K562 (cell line): ENCODE results near the gene TENT4B. TPM values are rescaled to one million over a fixed set of nuclear protein-coding genes. Genes with fewer than 3 reads are reported as not detected.
A peak's percentile ranks its signal among the peaks of the same experiment; 100 is the strongest.

Source experiments
- EWSR1 ChIP-seq: fragments of 450-650 bp; IDR thresholded peaks from 2 replicates; pipeline ENCODE4 v1.6.1; 2018; ENCODE audit warnings: borderline replicate concordance, mild to moderate bottlenecking, low read depth, moderate library complexity; ENCODE audit not compliant: partially characterized antibody
- ILF3 ChIP-seq: fragments of 450-650 bp; IDR thresholded peaks from 2 replicates; pipeline ENCODE4 v1.6.1; 2018; ENCODE audit warnings: antibody characterized with exemption, mild to moderate bottlenecking, moderate library complexity, borderline replicate concordance
- SRF ChIP-seq, 2 experiments: fragments of 250-450, 450-650 bp in 1 of 2; sonication (Bioruptor Pico) in 1 of 2; sonication (generic) in 1 of 2; formaldehyde crosslinking; IDR thresholded peaks; 2 replicates each; pipeline versions ENCODE4 v1.5.0 to v1.5.1; 2020 to 2022; ENCODE audit warnings: mild to moderate bottlenecking in 1 of 2, missing genetic modification reagents in 1 of 2
- TRIM28 ChIP-seq: fragments of 450-650 bp; IDR thresholded peaks from 2 replicates; pipeline ENCODE4 v1.6.1; 2017
- ZBTB33 ChIP-seq: sonication (generic); formaldehyde crosslinking; IDR thresholded peaks from 2 replicates; pipeline ENCODE4 v1.8.1; 2023; ENCODE audit warnings: mild to moderate bottlenecking, missing genetic modification reagents
- ZBTB40 ChIP-seq, 2 experiments: fragments of 450-650 bp in 1 of 2; sonication (generic) in 1 of 2; formaldehyde crosslinking in 1 of 2; IDR thresholded peaks; 2 replicates each; pipeline versions ENCODE4 v1.7.1 to v1.9.0; 2016 to 2022; ENCODE audit warnings: inconsistent platforms in 1 of 2, mild to moderate bottlenecking in 1 of 2, missing genetic modification reagents in 1 of 2
- ZNF224 ChIP-seq: sonication (generic); formaldehyde crosslinking; IDR thresholded peaks from 2 replicates; pipeline ENCODE4 v1.8.0; 2022; ENCODE audit warnings: mild to moderate bottlenecking, missing genetic modification reagents
- polyA plus RNA-seq, 8 experiments: library from polyadenylated mRNA; depleted of rRNA in 4 of 8; stranded (reverse) in 5 of 8; unstranded in 3 of 8; fragments of >200 nt; fragmentation: Nextera tagmentation in 2 of 8; fragmentation: Illumina TruSeq in 1 of 8; extraction: Ambion mirVana in 2 of 8; extraction: Trizol in 1 of 8; gene quantifications; 2 replicates each; pipeline versions ENCODE4 v1.2.1 to v1.2.3, GENCODE V29; 2011 to 2014; ENCODE audit warnings: inconsistent platforms in 1 of 8, missing spikeins in 1 of 8
- total RNA-seq, 7 experiments: library from RNA; depleted of rRNA in 6 of 7; stranded (reverse); fragments of >200 nt in 6 of 7; fragmentation: Illumina TruSeq in 2 of 7; extraction: Trizol in 2 of 7; gene quantifications; 2 replicates each; pipeline versions ENCODE4 v1.2.1 to v1.2.3, GENCODE V29; 2011 to 2021; ENCODE audit warnings: low replicate concordance in 1 of 7
- TF ChIP-seq, protein P1 (sequence below): sonication (generic); formaldehyde crosslinking; IDR thresholded peaks from 2 replicates; pipeline ENCODE4 v1.4.0; 2020; ENCODE audit warnings: mild to moderate bottlenecking, missing genetic modification reagents
- TF ChIP-seq, protein P2 (sequence below): fragments of 250-450 bp; sonication (Bioruptor Pico); IDR thresholded peaks from 2 replicates; pipeline ENCODE4 v1.5.0; 2022; ENCODE audit warnings: mild to moderate bottlenecking

The TENT4B gene
- total and polyA plus RNA-seq, 9 of the 15 experiments (the other 6 are each of a cell fraction or from before 2014, with no cell fraction given), result 5.2 to 8.4 (median 7.0) TPM

DNA sequence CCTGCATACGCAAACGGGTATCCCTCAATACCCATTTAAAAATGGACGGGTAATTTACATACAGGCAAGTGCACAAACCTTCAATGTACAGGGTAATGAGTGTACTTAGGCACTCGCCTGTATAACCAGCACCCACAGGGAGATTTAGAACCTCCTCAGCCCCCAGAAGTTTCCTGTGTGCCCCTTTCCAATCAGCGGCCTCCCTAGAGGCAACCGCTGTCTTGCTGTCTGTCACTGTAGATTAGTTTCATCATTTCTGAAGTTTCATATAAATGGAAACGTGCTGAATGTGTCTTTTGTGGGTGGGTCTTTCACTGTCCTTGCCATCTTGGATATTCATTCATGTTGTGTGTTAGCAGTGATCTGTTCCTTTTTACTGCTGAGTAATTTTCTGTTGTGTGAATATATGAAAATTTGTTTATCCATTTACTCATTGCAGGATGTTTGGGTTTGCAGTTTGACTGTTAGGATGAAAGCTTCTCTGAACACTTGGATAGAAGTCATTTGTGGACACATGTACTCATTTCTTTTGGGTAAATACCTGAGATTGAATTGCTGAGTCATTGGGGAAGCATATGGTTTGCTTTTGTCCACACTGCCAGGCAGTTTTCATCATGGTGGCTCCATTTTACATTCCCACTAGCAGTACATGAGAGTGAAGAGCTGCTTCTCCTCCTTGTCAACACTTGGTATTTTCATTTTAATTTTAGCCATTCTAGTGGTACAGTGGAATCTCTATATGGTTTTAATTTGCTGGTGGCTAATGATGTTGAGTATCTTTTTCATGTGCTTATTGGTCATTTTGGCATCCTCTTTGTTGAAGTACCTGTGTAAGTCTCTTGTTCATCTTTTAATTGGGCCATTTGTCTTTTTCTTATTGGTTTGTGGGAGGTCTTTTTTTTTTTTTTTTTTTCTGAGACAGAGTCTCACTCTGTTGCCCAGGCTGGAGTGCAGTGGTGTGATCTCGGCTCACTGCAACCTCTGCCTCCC, 111.1 kb downstream of the TENT4B start (continued):
- TF ChIP-seq, protein P1, sequence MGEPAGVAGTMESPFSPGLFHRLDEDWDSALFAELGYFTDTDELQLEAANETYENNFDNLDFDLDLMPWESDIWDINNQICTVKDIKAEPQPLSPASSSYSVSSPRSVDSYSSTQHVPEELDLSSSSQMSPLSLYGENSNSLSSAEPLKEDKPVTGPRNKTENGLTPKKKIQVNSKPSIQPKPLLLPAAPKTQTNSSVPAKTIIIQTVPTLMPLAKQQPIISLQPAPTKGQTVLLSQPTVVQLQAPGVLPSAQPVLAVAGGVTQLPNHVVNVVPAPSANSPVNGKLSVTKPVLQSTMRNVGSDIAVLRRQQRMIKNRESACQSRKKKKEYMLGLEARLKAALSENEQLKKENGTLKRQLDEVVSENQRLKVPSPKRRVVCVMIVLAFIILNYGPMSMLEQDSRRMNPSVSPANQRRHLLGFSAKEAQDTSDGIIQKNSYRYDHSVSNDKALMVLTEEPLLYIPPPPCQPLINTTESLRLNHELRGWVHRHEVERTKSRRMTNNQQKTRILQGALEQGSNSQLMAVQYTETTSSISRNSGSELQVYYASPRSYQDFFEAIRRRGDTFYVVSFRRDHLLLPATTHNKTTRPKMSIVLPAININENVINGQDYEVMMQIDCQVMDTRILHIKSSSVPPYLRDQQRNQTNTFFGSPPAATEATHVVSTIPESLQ (CRISPR knock-in tag), result no peak
- TF ChIP-seq EWSR1 (no peak), SRF (CRISPR knock-in tag; IDR thresholded peaks at IDR 0.05) (no peak), ZBTB40 (IDR thresholded peaks at IDR 0.05) (0 out of 2 replicates have a peak, but pooled peaks have one; percentile 10), ZBTB40 (CRISPR knock-in tag; IDR thresholded peaks at IDR 0.05) (no peak), ILF3 (no peak), ZBTB33 (CRISPR knock-in tag) (no peak), TRIM28 (no peak; the same call in 1 of the 2 replicates), ZNF224 (CRISPR knock-in tag) (no peak)
- TF ChIP-seq, protein P2, sequence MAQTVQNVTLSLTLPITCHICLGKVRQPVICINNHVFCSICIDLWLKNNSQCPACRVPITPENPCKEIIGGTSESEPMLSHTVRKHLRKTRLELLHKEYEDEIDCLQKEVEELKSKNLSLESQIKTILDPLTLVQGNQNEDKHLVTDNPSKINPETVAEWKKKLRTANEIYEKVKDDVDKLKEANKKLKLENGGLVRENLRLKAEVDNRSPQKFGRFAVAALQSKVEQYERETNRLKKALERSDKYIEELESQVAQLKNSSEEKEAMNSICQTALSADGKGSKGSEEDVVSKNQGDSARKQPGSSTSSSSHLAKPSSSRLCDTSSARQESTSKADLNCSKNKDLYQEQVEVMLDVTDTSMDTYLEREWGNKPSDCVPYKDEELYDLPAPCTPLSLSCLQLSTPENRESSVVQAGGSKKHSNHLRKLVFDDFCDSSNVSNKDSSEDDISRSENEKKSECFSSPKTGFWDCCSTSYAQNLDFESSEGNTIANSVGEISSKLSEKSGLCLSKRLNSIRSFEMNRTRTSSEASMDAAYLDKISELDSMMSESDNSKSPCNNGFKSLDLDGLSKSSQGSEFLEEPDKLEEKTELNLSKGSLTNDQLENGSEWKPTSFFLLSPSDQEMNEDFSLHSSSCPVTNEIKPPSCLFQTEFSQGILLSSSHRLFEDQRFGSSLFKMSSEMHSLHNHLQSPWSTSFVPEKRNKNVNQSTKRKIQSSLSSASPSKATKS (CRISPR knock-in tag), result no peak
